Glomerular endothelial cell (primary cell): ENCODE measurements around the gene FKTN. TPM values are rescaled to one million over a fixed set of nuclear protein-coding genes. Genes with fewer than 3 reads are reported as not detected.

ENCODE experiments used
- DNase-seq: peaks from one replicate; pipeline ENCODE4 v3.0.0-alpha.2; 2011; ENCODE audit warnings: low read depth, low spot score; ENCODE audit errors: extremely low read depth
- total RNA-seq: library from RNA; depleted of rRNA; stranded (reverse); fragments of >200 nt; gene quantifications from 2 replicates; pipeline ENCODE4 v1.2.3, GENCODE V29; 2015

Gene FKTN
- total RNA-seq, 1 donor from 2014 or later = 9.9 TPM

DNA sequence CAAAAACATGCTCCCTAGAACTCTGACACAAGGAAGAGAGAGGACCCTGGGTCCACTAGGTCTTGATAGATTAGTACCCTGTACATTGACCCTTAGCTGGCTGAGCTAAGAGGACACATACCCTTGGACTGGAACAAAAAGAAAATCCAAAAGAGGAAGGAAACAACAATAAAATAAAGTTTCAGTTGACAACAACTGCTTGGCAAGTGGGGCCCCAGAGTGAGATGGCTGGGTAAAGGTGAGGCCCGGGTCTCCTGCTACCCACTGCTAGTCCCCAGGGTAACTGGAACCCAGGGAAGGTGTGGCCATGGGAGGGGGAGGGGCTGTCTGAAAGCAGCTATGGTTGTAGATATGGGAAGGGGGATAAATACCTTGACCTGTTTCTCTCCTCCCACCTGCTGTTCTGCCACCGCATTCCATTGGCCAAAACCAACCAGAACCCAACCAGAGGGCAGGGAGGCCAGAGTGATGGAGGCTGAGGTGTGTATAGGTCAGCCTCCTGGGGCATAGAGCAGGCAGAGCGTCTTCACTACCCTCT lies 116.0 kb downstream of the FKTN start:
- DNase-seq = no peak

DNA sequence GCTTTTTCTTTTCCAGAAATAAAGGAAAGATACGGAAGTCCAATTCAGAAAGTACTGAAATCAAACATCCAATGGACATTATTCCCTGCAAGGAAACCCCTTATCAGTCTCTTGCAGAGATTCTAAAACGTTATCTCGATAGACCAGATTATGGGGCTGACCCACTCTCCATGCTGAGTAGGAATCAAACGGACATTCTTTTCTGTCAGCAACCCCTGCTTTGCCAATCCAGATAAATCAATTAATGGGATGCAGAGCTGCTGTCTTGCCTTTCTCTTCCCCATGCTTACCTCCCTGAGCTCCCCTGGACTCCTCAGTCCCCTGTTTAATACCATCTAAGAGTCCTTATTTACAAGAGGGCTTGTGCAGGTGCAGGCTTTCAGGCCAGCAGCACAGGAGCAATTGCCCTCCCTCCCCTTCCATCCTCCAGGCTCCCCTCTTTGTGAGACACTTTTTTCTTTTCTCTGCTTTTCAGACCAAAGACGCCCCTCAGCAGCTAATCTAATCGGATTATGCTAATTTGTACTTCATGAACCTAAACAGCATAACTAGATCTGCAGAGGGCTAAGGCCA lies 118.5 kb downstream of the FKTN start:
- no peak for DNase-seq

DNA sequence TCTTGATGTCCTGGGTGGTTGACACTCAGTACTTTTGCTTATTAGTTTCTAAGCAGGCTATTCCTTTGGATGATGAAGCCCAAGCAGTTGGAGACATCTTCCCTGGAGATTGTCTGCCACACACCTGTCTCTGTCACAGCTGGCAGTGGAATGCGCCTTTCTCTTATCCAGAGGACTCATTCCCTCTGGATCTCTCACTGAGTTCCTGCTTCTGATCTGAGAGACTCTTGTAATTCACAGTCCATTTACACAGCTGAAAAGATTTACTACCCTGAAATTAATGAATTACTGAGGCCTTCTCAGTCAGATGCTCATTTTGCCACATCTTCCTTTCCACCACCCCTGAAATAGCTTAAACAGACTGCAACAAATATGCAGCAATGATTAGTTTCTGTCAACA lies 120.2 kb downstream of the FKTN start:
- no peak for DNase-seq

DNA sequence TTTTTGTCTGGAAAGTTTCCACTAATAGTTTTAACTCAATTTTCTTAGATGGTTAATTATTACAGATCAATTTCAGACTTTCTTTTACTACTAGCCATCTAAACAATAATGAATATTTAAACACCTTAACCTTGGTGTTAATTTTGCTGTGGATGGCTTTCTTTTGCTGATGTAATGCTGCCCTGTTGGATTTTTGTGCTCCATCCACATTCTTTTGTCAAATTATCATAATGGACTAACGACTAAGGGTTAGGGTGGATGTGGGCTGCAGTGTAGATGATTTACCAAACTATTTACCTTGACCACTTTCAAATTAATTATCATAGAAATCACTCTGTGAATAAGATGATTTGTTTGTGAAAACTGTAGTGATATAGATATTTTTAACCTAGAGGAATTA lies 120.8 kb downstream of the FKTN start:
- DNase-seq = no peak

DNA sequence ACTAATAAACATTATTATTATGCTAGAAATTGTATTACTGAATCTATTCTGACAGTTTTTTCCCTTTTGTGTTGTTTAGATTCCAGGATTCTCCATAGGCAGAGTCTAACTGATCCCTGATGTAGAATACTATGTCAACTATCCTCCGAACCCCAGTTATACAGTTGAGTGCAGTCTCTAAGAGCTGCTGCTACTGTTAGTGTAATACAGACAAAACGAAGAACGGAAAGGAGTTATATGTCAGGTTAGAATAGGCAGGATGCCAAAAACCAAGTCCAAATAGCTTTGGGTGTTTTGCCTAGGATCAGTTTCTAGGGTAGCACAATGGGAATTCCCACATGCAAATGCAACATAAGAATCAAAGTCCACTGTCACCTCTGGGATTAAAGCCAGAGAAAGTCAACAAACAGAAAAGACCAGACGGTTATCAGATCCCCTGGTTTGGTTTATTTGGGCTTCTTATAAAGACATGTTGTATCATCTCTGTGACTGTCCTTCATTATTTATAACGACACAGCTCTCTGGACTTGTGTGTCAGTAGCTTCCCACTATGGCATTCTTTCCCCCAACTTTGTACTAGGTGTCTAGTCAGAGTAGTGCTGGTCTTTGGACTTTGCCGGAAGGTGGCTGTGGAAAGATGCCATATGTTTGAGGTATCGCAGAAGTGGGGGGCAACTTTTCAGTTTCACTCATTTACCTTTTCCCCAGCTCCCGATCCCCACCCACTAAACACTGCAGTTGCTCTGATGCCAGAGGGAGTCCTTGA lies 121.5 kb downstream of the FKTN start:
- DNase-seq = no peak

DNA sequence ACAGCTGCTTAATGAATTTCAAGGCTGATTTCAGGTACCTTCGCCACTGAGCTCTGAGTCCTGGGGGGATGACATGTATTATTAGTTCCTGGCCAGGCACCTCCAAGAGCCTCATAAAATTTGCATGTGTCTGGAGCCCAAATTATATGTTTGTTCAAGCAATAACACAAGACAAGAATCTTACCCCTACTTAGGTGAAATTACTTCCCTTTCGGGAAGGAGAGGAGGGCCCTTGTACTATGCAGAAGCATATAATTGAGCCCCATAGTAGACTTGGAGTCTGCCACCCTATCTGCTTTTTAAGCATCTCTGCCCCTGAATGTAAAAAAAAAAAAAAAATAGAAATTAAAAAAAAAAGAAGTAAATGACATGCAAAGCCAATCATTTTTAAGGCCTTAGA lies 123.4 kb downstream of the FKTN start:
- DNase-seq = no peak

DNA sequence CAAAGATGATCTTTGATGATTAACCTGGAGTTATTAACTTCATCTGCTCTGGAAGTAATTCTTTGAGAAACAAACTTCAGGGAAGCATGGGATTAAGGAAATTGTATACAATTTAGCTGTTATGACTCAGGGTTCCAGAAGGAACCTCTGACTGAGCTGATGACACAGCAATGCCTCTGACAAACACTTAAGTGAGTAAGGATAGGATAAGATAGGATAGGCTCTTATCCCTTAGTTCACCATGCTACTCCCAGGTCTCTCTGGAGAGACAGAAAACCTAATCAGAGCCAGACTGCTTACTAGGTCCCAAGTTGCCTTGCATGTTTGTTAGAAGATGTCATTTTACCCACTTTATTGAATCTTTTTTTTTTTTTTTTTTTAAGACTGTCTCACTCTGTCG lies 123.8 kb downstream of the FKTN start:
- no peak for DNase-seq

DNA sequence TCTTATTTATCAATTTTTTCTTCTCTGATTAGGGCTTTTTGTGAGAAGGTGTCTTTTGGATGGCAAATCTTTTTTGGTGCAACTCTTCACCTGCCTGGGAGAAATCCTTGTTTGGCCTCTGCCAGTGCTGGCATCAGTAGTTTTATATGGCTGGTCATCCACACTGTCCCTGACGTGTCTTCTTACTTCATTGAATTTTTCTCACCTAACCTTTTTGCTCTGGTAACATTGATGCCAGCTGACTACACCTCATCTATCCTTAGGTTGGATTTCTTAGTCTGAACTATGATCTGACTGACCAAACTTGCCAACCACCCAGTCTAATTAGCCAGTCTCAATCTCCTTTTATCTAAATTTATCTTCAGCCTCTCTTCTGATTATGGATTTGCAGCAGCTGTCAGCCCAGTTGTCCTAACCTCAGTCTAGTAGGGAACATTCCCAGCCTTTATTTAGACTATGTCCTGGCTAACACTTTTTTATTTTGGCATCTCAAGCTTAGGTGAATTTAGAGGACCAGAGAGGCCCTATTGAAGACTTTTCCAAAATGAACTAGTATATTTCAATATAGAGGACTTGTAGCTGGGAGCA lies 125.9 kb downstream of the FKTN start:
- DNase-seq = no peak

DNA sequence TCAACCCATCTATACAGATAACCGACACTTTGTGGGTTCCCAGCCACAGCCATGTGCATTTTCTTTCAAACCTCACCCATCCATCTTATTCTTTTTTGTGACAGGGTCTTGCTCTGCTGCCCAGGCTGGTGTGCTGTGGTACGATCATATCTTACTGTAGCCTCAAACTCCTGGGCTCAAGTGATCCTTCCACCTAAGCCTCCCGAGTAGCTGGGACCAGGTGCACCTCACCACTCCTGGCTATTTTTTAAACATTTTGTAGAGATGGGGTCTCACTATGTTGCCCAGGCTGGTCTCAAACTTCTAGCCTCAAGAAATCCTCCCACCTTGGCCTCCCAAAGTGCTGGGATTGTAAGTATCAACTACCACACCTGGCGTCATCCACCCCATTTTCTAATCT lies 129.0 kb downstream of the FKTN start:
- DNase-seq = no peak

Other genes with a start within 250 kb of the FKTN start
- gene FSD1L, start 110.1 kb upstream of the FKTN start, total RNA-seq = 1.9 and 4.5 TPM in 2 replicates
- not detected in 2 replicates for gene TAL2, start 104.3 kb downstream of the FKTN start, total RNA-seq
- gene TMEM38B, start 136.4 kb downstream of the FKTN start, total RNA-seq = 8.8 and 8.9 TPM in 2 replicates